ENCODE results near the gene CCR8.

CCR8 gene, protein sequence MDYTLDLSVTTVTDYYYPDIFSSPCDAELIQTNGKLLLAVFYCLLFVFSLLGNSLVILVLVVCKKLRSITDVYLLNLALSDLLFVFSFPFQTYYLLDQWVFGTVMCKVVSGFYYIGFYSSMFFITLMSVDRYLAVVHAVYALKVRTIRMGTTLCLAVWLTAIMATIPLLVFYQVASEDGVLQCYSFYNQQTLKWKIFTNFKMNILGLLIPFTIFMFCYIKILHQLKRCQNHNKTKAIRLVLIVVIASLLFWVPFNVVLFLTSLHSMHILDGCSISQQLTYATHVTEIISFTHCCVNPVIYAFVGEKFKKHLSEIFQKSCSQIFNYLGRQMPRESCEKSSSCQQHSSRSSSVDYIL

GRCh38 chr3:39329493-39329892 lies at the start of gene CCR8:
TSS of gene CCR8 (plus strand) at chr3:39329709. CDS start at chr3:39332332, 2,623 bp downstream.
- H3K4me3 ChIP-seq (ENCODE audit: low read depth, low read length): no peak within 1 kb of the TSS
- no peak for DNase-seq (ENCODE audit: low read depth)

- no peak for DNase-seq (ENCODE audit: low read depth)
- no peak within 1 kb of the TSS for H3K4me3 ChIP-seq (ENCODE audit: low read depth, low read length)
Observed at GRCh38 chr3:39279745-39280517, 49.6 kb upstream of the CCR8 start, which contains the start of gene CX3CR1. TSS of gene CX3CR1 (minus strand) at chr3:39280036. CDS start at chr3:39266509, 13,527 bp downstream.

GRCh38 chr3:39280571-39280970 lies 48.9 kb upstream of the CCR8 start:
- no peak overlapping the region for H3K4me3 ChIP-seq (ENCODE audit: low read depth, low read length)
- no peak for DNase-seq (ENCODE audit: low read depth)

DNA sequence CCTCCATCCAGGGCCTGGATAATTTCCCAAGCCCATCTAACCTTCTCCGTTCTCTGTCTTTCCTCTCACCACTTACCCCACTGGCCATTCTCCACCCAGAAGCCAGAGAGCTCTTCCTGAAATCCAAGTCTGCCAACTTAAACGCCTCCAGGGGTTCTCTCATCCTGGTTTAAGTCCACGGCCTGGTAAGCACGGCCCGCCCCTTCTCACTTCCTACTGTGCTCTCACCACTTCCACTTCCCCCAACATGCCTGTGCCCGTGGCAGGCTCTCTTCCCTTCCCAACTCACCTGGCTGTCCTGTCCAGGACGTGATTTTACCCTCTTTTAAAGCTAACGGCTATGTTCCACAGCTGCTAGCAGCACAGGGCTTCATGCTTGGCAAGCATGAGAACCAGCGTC lies 48.0 kb upstream of the CCR8 start:
- DNase-seq (ENCODE audit: low read depth): no peak

DNA sequence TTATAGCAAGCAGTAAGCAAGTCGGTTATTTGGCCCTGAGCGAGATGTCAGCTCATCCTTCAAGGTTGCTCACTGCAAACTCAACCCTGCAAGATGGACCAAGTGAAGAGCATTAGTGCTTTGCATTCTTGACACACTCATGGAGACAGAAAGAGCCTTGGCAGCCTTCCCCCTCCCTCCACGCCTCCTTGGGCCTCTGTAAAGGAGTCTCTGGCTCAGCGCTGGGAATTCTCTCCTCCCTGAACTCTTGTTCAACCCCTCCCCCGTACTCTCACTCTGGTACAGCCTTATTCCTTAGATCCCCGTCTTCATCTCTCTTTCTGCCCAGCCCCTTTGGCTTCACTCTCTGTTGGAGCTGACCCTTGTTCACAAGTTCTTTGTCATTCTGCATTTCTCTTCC lies 47.5 kb upstream of the CCR8 start:
- H3K4me3 ChIP-seq (ENCODE audit: low read depth, low read length): no peak overlapping the region
- no peak for DNase-seq (ENCODE audit: low read depth)

More for the DNA sequence above, 48.0 kb upstream of the CCR8 start:
- H3K4me3 ChIP-seq (ENCODE audit: low read depth, low read length): no peak overlapping the region

DNA sequence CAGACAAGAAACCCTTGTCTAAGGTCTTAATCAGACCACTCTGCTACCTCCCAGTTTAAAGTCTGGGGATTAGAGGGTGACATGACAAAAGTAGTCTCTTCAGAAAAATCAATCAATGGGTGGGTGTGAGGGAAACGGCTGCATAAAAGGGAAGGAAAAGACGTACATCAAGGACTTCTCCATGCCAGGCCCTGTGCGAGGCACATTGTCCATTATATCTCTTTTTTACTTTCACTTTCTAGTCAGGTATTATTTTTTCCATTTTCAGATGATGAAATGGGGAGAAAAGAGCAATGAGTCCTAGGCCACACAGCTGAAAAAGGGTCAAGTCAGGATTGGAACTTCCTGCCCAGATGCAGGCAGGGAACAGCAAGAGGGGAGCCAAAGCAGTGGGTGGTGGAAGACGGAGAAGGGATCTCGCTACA lies 45.0 kb upstream of the CCR8 start:
- H3K4me3 ChIP-seq (ENCODE audit: low read depth, low read length): no peak overlapping the region
- DNase-seq (ENCODE audit: low read depth): no peak

GRCh38 chr3:39285332-39285731 lies 44.2 kb upstream of the CCR8 start:
- no peak for DNase-seq (ENCODE audit: low read depth)

DNA sequence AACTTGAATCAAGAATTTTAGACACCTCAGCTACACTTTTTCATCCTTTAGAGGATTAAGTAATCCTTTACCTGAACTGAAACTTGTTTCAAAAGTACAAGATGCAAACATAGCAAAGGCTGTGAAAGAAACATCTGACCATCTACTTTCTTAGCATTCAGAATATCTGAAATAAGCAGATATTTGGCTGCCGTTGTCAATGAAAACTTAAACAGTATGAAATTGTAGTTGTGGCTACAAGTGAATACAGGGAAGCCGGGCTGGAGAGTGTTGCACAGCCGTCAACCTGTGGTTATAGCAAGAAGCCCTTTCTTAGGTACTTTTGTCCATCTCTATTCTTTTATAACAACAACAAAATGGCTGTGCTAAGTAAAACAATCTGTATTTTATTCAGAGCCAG lies 42.7 kb upstream of the CCR8 start:
- H3K4me3 ChIP-seq (ENCODE audit: low read depth, low read length): no peak overlapping the region
- no peak for DNase-seq (ENCODE audit: low read depth)

More at GRCh38 chr3:39285332-39285731, 44.2 kb upstream of the CCR8 start:
- H3K4me3 ChIP-seq (ENCODE audit: low read depth, low read length): no peak overlapping the region

- no peak for DNase-seq (ENCODE audit: low read depth)
- H3K4me3 ChIP-seq (ENCODE audit: low read depth, low read length): no peak overlapping the region
Observed at GRCh38 chr3:39287216-39288164, 42.0 kb upstream of the CCR8 start.

DNA sequence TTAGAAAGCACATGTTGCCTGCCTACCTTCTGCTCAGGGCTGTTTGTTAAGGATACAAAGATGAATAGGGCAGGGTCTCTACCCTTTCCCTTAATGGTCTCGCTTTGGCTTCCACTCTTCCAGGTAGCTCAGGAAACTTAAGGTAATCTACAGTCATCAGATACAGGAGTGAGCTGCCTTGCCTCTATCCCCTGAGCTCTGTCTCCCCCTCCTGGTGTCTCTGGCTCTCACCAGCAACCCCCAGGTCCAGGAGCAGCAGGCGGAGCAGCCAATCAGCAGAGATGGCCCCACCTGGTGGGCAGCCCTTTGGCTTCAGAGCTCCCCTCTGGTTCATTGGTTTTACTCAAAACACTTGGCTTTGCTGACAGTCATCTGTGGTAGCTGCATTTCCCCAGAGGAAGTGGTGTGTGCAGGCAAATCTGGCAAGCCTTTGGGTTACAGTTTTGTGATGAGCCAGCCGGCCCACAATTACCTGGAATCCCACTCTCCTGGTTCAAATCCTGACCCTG lies 41.2 kb upstream of the CCR8 start:
- H3K4me3 ChIP-seq (ENCODE audit: low read depth, low read length): no peak overlapping the region
- DNase-seq (ENCODE audit: low read depth): peak; percentile 25

DNA sequence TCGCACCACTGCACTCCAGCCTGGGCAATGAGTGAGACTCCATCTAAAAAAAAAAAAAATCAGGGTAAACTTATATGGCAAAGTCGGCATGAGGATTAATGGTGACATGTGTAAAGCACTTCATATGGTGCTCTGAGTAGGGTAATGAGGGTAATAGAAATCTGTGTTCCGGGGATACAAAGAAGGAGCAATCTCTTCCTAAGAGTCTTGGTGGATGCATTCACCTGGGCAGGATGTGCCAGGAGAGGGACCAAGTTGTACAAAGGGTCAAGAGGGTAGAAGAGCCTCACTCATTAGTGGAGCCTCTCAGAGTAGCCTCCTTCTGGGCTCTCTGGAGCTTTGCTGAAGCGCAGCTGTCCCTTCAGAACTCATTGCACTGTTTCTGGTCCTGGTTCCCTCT lies 40.4 kb upstream of the CCR8 start:
- no peak for DNase-seq (ENCODE audit: low read depth)

GRCh38 chr3:39290255-39290654 lies 39.3 kb upstream of the CCR8 start:
- no peak for DNase-seq (ENCODE audit: low read depth)
- no peak overlapping the region for H3K4me3 ChIP-seq (ENCODE audit: low read depth, low read length)

More for the DNA sequence above, 40.4 kb upstream of the CCR8 start:
- H3K4me3 ChIP-seq (ENCODE audit: low read depth, low read length): no peak overlapping the region

GRCh38 chr3:39291903-39292329 lies 37.6 kb upstream of the CCR8 start:
- no peak for DNase-seq (ENCODE audit: low read depth)
- H3K4me3 ChIP-seq (ENCODE audit: low read depth, low read length): no peak overlapping the region

DNA sequence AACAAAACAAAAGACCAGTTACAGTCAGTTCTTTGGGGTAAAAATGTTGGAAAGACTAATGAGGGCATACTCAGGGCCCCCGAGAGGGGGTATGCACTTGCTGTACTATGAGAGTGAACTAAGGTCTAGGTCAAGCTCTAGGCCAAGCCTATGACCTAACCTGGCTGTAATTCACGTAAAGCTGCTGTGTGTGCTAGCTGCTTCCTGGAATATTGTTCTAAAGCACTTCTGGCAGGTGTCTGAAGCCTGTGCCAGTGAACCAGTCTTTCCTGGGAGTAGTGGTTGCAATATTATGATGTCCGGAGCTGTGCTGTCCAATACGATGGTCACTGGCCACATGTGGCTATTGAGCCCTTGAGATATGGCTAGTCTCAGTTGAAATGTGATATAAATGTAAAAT lies 36.5 kb upstream of the CCR8 start:
- no peak overlapping the region for H3K4me3 ChIP-seq (ENCODE audit: low read depth, low read length)
- DNase-seq (ENCODE audit: low read depth): no peak

GRCh38 chr3:39294446-39295183 lies 34.9 kb upstream of the CCR8 start:
- H3K4me3 ChIP-seq (ENCODE audit: low read depth, low read length): no peak overlapping the region
- no peak for DNase-seq (ENCODE audit: low read depth)

GRCh38 chr3:39295184-39295775 lies 34.2 kb upstream of the CCR8 start:
- no peak for DNase-seq (ENCODE audit: low read depth)
- no peak overlapping the region for H3K4me3 ChIP-seq (ENCODE audit: low read depth, low read length)

DNA sequence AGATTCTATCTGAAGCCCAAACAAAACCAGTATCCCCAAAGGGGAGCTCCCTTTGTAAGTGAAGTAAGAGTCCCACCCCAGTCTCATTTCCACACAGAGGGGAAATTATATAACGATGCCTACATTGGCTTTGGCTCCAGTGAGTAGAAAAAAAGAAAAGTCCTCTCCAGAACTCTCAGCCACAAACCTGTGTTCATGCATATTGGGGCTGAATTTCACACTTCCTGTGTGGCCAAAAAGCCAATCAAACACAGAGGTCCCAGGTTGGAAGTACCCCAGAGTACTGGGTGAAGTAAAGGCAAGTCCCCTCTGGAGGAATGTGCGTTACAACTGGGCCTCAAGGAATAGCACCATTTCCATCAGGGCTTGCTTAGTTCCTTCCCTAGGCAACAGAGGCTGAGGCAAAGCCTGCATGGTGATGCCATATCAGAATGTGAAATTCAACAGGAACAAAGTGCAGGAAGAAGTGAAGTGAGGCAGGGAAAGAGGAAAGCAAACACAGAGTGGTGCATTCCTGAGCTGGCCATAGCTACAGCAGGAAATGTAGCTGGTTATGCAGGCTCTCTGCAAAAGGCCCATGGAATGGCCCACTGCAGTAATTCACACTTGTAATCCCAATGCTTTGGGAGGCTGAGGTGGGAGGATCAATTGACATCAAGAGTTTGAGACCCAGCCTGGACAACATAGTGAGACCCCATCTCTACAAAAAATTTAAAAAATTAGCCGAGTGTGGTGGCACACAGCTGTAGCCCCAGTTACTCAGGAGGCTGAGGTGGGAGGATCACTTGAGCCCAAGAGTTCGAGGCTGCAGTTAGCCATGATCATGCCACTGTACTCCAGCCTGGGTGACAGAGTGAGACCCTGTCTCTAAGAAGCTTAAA lies 33.1 kb upstream of the CCR8 start:
- no peak for DNase-seq (ENCODE audit: low read depth)
- H3K4me3 ChIP-seq (ENCODE audit: low read depth, low read length): no peak overlapping the region
